ENCODE results near the gene GFRA1. TPM values are rescaled to one million over a fixed set of nuclear protein-coding genes. Genes with fewer than 3 reads are reported as not detected.
"Not testable (repeated sequence)": the region's sequence is repeated elsewhere in the genome, so short reads cannot be mapped to it uniquely, and the experiment has no call there.

GFRA1 gene
- total and polyA plus RNA-seq, 2 of the 8 experiments (the other 6 are each of a cell fraction or from before 2014, with no cell fraction given), result 1.1 to 2.0 TPM

DNA sequence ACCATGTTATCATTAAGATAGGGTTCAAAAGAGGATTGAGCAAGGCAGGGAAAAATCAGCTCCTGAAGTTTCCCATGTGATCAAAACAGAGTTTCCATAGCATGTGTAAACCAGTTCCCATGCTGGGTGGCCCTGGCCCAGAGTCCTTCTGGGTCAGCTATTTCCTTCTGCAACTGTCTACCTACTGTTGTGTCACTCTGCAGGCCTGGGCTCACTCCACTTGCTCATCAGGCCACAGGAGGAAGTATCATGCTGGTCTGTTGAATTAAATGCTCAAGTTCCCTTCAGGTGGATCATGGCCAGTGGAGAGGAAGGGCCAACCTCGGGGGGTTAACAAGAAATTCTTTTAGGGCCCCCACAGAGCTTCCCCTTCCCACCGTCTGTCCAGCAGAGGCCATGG is 104.7 kb downstream of the GFRA1 start (continued):
- TF ChIP-seq KDM5A (IDR thresholded peaks at IDR 0.05; ENCODE audit: low read length) (no peak), CBX8 (IDR thresholded peaks at IDR 0.05; ENCODE audit: borderline replicate concordance, low read depth, low read length) (no peak), CTBP2 (IDR thresholded peaks at IDR 0.05; ENCODE audit: borderline replicate concordance, insufficient read depth, insufficient read length, low read length) (no peak), TAF1 (IDR thresholded peaks at IDR 0.05; ENCODE audit: low read depth, low read length) (no peak)

DNA sequence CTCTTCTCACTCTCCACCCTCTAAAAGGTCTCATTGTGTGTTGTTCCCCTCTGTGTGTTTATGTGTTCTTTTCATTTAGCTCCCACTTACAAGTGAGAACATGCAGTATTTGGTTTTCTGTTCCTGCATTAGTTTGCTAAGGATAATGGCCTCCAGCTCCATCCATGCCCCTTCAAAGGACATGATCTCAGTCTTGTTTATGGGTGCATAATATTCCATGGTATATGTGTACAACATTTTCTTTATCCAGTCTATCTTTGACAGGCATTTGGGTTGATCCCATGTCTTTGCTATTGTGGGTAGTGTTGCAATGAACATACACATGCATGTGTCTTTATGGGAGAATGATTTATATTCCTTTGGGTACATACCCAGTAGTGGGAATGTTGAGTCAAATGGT is 107.1 kb downstream of the GFRA1 start:
- CTCF ChIA-PET (ENCODE audit: partially characterized antibody); H3K4me1 ChIP-seq (replicated peaks in 1 of 4; ENCODE audit: control insufficient read depth in 3 of 4, insufficient read depth in 4 of 4, low read length in 3 of 4); FAIRE-seq; H4K20me1 ChIP-seq (replicated peaks in 1 of 2; ENCODE audit: control insufficient read depth in 1 of 2, insufficient read depth in 2 of 2, low read length in 2 of 2); H3K4me2 ChIP-seq (ENCODE audit: insufficient read depth in 1 of 2, low read depth in 2 of 2, low read length in 2 of 2); H2BK12ac ChIP-seq (ENCODE audit: low read depth, low read length); H3K23ac ChIP-seq (ENCODE audit: insufficient read length); H2AK5ac ChIP-seq (ENCODE audit: low read depth, low read length); H2BK120ac ChIP-seq (replicated peaks; ENCODE audit: low read depth, low read length); H3K14ac ChIP-seq (ENCODE audit: insufficient read length); H3K27me3 ChIP-seq (replicated peaks in 1 of 4; ENCODE audit: control insufficient read depth in 3 of 4, extremely low read depth in 1 of 4, insufficient read depth in 3 of 4, low read length in 3 of 4); H3K18ac ChIP-seq (ENCODE audit: extremely low read depth, low read length); H3K27ac ChIP-seq (ENCODE audit: low read depth, low read length); H2BK15ac ChIP-seq (ENCODE audit: low read length); POLR2A ChIA-PET (ENCODE audit: partially characterized antibody); H3K79me2 ChIP-seq (ENCODE audit: control insufficient read depth in 1 of 2, insufficient read depth in 2 of 2, low read length in 2 of 2); H2BK20ac ChIP-seq (ENCODE audit: low read length); DNase-seq (ENCODE audit: low read depth in 1 of 2, low spot score in 2 of 2); H3K23me2 ChIP-seq (ENCODE audit: low read depth, low read length); H3K79me1 ChIP-seq (ENCODE audit: low read depth, low read length); H3K36me3 ChIP-seq (ENCODE audit: control insufficient read depth in 2 of 4, insufficient read depth in 4 of 4, low read length in 3 of 4); H3K4me3 ChIP-seq (ENCODE audit: extremely low read depth in 1 of 4, insufficient read depth in 2 of 4, low read depth in 3 of 4, low read length in 4 of 4); H2AFZ ChIP-seq (ENCODE audit: low read length); H4K91ac ChIP-seq (replicated peaks; ENCODE audit: insufficient read length, low read length); H4K5ac ChIP-seq (ENCODE audit: insufficient read length, low read depth, low read length); H3K4ac ChIP-seq (replicated peaks; ENCODE audit: insufficient read length, low read depth, low read length); H2BK5ac ChIP-seq (ENCODE audit: low read depth, low read length); H3K9ac ChIP-seq (replicated peaks in 1 of 4; ENCODE audit: extremely low read depth in 1 of 4, low read depth in 3 of 4, low read length in 3 of 4); H4K8ac ChIP-seq (ENCODE audit: extremely low read depth, insufficient read depth, low read length); H3K9me3 ChIP-seq (ENCODE audit: insufficient read depth in 2 of 2, low read depth in 1 of 2, low read length in 1 of 2); H3K56ac ChIP-seq (replicated peaks; ENCODE audit: insufficient read length, low read depth, low read length): not testable (repeated sequence)
